Thoracic aorta (tissue), 2 donors: Measurements from ENCODE around the gene LIFR. TPM values are rescaled to one million over a fixed set of nuclear protein-coding genes. Genes with fewer than 3 reads are reported as not detected.

Experiments
- ATAC-seq: fragments of 150-250 bp; one replicate; pipeline ENCODE4 v1.8.0; 2017; ENCODE audit warnings: low read depth; ENCODE audit not compliant: insufficient number of reproducible peaks, low FRiP score
- DNase-seq: peaks from one replicate; pipeline ENCODE4 v3.0.0-alpha.2; 2020; ENCODE audit warnings: low spot score
- H3K27ac ChIP-seq, 2 donors: fragments of 200-600 bp; sonication (generic); 1 replicate in 1 of 2; 2 replicates in 1 of 2; pipeline ENCODE4 v1.5.1; 2016; ENCODE audit warnings: mild to moderate bottlenecking in 2 of 2, moderate library complexity in 2 of 2
- H3K27me3 ChIP-seq: fragments of 200-600 bp; sonication (generic); replicated peaks from 2 replicates; pipeline ENCODE4 v1.6.0; 2016; ENCODE audit warnings: mild to moderate bottlenecking; ENCODE audit not compliant: insufficient read depth
- H3K36me3 ChIP-seq: fragments of 200-600 bp; sonication (generic); one replicate; pipeline ENCODE4 v1.5.1; 2016
- H3K4me1 ChIP-seq, 2 donors: fragments of 200-600 bp; sonication (generic); 1 replicate in 1 of 2; 2 replicates in 1 of 2; pipeline versions ENCODE4 v1.5.1 to v1.6.0; 2016; ENCODE audit warnings: low read depth in 2 of 2, mild to moderate bottlenecking in 1 of 2; ENCODE audit not compliant: control insufficient read depth in 1 of 2
- H3K4me3 ChIP-seq: fragments of 200-600 bp; sonication (generic); 2 replicates; pipeline ENCODE4 v1.5.1; 2016; ENCODE audit warnings: mild to moderate bottlenecking
- H3K9me3 ChIP-seq: fragments of 200-600 bp; sonication (generic); 2 replicates; pipeline ENCODE4 v1.5.1; 2016
- total RNA-seq, 2 donors: library from RNA; depleted of rRNA; stranded (reverse); fragments of >200 nt; gene quantifications; one replicate each; pipeline versions ENCODE4 v1.1.0 to v1.2.3, GENCODE V29; 2016
- TF ChIP-seq, protein P1 (sequence below): fragments of 200-600 bp; sonication (generic); IDR thresholded peaks from one replicate; pipeline ENCODE4 v1.5.1; 2019; ENCODE audit warnings: antibody characterized with exemption

Gene LIFR
- total RNA-seq, 2 donors from 2014 or later, result 61.1 to 110 TPM

DNA sequence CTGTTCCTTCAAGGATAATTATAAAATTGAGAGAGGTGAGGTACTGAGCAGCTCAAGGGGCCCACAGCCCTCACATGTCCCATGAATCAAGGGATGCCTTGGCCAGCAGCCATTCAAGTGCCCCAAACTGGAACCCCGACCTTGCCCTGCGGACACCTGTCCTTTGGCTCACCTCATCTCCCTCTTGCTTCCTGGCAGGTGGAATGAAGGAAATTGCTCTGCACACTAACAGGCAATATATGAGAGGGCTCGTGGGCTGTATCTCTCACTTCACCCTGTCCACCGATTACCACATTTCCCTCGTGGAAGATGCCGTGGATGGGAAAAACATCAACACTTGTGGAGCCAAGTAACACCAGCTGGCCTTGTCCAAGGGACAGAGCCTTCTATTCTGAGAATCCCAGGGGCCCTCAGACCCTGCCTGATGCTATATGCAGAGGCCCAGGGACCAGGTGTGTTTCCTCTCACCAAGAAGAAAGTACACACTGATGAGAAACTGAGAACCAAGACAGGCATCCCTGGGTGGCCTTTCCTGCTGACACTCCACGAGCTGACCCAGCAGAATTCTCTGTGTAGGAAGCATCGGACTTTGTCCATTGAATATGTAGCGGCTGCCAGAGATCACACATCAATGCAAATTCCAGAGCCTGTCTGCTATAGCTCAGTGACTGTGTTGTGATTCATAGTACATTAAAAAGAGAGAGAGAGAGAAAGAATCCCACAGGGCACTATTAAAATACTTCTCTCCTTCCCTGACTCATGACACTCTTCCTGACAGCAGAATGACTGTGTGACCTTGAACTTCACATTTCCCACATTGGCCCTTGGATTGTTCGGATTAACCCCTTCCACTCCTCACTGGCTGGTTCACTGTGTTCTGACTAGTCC lies 92.6 kb downstream of the LIFR start:
- Histone ChIP-seq H3K36me3 (no peaks in the 10 kb centered on the region), H3K27ac (peak overlapping the region; percentile 56 to 93), H3K9me3 (no peaks in the 10 kb centered on the region), H3K27me3 (no peaks in the 10 kb centered on the region), H3K4me3 (no peak overlapping the region), H3K4me1 (peaks cover 50 to 65% of the 10 kb centered on the region in 2 donors)
- TF ChIP-seq, protein P1, sequence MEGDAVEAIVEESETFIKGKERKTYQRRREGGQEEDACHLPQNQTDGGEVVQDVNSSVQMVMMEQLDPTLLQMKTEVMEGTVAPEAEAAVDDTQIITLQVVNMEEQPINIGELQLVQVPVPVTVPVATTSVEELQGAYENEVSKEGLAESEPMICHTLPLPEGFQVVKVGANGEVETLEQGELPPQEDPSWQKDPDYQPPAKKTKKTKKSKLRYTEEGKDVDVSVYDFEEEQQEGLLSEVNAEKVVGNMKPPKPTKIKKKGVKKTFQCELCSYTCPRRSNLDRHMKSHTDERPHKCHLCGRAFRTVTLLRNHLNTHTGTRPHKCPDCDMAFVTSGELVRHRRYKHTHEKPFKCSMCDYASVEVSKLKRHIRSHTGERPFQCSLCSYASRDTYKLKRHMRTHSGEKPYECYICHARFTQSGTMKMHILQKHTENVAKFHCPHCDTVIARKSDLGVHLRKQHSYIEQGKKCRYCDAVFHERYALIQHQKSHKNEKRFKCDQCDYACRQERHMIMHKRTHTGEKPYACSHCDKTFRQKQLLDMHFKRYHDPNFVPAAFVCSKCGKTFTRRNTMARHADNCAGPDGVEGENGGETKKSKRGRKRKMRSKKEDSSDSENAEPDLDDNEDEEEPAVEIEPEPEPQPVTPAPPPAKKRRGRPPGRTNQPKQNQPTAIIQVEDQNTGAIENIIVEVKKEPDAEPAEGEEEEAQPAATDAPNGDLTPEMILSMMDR, result no peak
- DNase-seq (no peak), ATAC-seq (no peak)

DNA sequence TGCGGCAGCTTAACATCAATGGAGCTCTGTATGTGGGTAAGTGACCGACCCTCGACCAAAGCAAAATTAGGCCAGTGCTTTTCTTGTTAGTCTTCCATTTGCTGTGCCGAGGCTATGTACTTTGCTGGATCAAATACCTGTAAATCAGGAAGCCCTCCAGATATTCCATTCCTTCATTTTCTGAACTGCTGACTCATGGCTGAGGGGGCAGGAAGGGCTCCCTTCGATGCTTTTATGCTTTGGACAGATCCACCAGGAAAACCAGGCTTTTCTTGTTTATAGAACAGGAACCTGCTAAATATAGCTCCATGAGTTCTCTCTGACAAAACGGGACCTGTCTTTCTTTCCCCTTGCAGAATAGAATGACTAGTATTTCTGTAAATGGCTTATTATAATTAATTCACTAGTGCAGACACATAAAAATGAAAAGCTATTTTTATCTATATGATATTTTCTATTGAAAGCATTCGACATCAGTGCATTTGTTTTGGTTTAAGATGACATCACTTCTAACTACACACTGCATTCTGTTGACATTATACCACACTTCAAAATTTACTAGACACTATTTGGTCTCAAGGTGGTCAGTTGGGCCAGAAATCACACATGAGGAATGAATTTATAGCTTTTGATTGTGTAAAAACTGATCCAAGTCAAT lies 93.3 kb downstream of the LIFR start:
- Histone ChIP-seq H3K4me3 (no peak overlapping the region), H3K9me3 (no peaks in the 10 kb centered on the region), H3K27me3 (no peaks in the 10 kb centered on the region), H3K27ac (peak overlapping the region; percentile 56 to 93), H3K36me3 (no peaks in the 10 kb centered on the region), H3K4me1 (peaks cover 42 to 57% of the 10 kb centered on the region in 2 donors)
- no peak for DNase-seq
- TF ChIP-seq, protein P1, result no peak
- no peak for ATAC-seq

DNA sequence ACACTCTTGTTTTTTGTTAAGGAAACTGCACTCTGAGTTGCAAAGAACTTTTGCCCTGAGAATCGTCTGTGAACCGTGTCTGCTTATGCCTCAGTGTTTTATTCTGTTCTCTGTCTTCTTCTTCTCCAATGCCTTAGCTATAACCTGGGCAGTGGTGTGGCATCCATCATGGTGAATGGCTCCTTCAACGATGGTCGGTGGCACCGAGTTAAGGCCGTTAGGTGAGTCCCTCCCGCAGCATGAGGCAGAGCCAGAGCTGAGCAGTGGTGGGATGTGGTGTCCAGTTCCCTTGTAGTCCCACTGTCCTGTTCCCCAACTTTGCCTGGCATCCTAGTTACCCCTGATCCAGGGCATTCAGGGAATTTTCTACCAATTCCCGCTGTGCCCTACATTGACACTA lies 98.3 kb downstream of the LIFR start:
- Histone ChIP-seq H3K4me1 (peaks cover 7 to 10% of the 10 kb centered on the region in 2 donors), H3K36me3 (no peaks in the 10 kb centered on the region), H3K4me3 (no peak overlapping the region), H3K27me3 (no peaks in the 10 kb centered on the region), H3K9me3 (no peaks in the 10 kb centered on the region), H3K27ac (no peak overlapping the region)
- ATAC-seq (no peak), DNase-seq (no peak)
- TF ChIP-seq, protein P1, result no peak

DNA sequence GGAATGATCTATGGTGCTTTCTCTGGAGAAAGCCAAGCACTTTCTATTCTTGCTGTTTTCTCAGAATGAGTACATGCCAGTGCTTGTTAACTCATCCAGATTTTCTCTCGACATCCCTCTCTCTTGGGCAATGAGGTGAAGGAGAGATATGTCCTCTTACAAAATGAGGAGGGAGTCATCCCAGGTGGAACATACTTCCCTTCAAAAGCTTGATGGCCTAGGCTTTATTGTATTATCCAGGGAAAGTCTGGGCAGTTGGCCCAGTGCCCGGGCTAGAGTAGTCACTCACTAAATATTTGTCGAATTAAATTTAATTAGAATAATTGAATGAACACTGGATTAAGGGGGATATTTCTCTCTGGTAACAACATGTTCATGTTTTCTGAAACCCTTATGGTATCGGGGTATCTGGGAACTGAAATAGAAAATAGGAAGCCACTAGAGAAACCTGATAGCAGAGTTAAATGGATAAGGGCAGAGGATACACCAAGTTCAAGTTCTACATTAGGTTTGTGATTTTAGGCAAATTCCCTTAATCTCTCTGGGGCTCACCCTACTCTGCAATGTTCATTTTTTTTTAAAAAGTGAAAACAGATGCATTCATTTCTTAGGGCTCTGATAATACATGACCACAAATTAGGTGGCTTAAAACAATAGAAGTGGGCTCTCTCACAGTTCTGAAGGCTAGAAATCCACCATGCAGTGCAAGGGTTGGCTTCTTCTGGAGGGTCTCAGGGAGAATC lies 99.6 kb downstream of the LIFR start:
- Histone ChIP-seq H3K9me3 (no peaks in the 10 kb centered on the region), H3K36me3 (no peaks in the 10 kb centered on the region), H3K4me1 (no peaks in the 10 kb centered on the region), H3K27ac (no peak overlapping the region), H3K27me3 (no peaks in the 10 kb centered on the region), H3K4me3 (no peak overlapping the region)
- ATAC-seq (no peak), DNase-seq (no peak)
- TF ChIP-seq, protein P1, result no peak

DNA sequence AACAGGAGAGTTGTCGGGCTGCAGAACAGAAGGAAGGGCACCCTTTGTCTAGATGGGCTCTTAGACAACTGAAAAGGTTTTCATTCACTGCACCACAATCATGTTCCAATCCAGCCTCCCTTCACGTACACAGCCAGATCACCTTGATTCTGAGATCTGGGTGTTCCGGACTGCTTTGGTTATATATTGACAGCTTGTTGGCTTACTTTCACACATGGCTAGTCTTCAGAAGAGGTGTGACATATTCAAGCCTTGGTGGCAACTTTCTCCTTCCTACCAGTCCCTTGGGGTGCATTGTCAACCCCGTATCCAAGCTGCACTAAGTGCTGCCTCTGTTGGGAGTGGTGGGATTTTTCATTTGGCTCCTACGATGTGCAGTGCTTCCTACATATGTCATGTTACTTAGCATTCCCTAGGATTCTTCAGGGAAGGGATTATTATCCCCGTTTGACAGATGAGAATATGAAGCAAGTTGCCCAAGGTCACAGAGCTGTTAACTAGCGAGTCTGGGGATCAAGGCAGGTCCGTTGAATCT lies 100.6 kb downstream of the LIFR start:
- DNase-seq (no peak), ATAC-seq (no peak)
- Histone ChIP-seq H3K36me3 (no peaks in the 10 kb centered on the region), H3K9me3 (no peaks in the 10 kb centered on the region), H3K27ac (no peak overlapping the region), H3K4me1 (no peaks in the 10 kb centered on the region), H3K4me3 (no peak overlapping the region), H3K27me3 (no peaks in the 10 kb centered on the region)
- TF ChIP-seq, protein P1, result no peak
